Calu3 (cell line): ENCODE results near the gene TBC1D1. TPM values are rescaled to one million over a fixed set of nuclear protein-coding genes. Genes with fewer than 3 reads are reported as not detected.

Experiments used
- BruUV-seq: library from RNA; stranded (reverse); fragments of 400-500 nt; replicated peaks from 2 replicates; lab custom pipeline; 2021; lab: Mats Ljungman, UMichigan
- CTCF ChIA-PET: fragments of 300-600 bp; sonication (Branson Sonifier 250); formaldehyde crosslinking; loops from one replicate; lab custom pipeline; 2022; ENCODE audit warnings: antibody characterized with exemption; lab: Charles Lee
- DNase-seq: peaks from one replicate; pipeline ENCODE4 v3.0.0; 2022
- H3K27ac Mint-ChIP-seq: one replicate; pipeline ENCODE4 v1.8.0; 2022; ENCODE audit warnings: mixed read lengths; ENCODE audit not compliant: unreplicated experiment
- H3K27me3 Mint-ChIP-seq: one replicate; pipeline ENCODE4 v1.8.0; 2022; ENCODE audit warnings: mixed read lengths; ENCODE audit not compliant: unreplicated experiment
- H3K36me3 Mint-ChIP-seq: one replicate; pipeline ENCODE4 v1.8.0; 2022; ENCODE audit warnings: mild to moderate bottlenecking, moderate library complexity, mixed read lengths; ENCODE audit not compliant: insufficient read depth, unreplicated experiment
- H3K4me1 Mint-ChIP-seq: one replicate; pipeline ENCODE4 v1.8.0; 2022; ENCODE audit warnings: mild to moderate bottlenecking, low read depth, mixed read lengths; ENCODE audit not compliant: unreplicated experiment
- H3K4me3 Mint-ChIP-seq: one replicate; pipeline ENCODE4 v1.8.0; 2022; ENCODE audit warnings: mild to moderate bottlenecking, low read depth, moderate library complexity, mixed read lengths; ENCODE audit not compliant: unreplicated experiment
- H3K9me3 Mint-ChIP-seq: one replicate; pipeline ENCODE4 v1.8.0; 2022; ENCODE audit warnings: low read depth, mixed read lengths; ENCODE audit not compliant: unreplicated experiment
- intact Hi-C: fragments of 100-400 bp; cut with micrococcal nuclease; formaldehyde crosslinking; loops from one replicate; pipeline ENCODE4 v1.10.0; 2022; ENCODE audit not compliant: unreplicated experiment
- total RNA-seq: library from RNA; stranded (reverse); gene quantifications from 2 replicates; pipeline ENCODE4 v1.2.3, GENCODE V29; 2022
- TF ChIP-seq, protein P1 (sequence below): fragments of 200-600 bp; IDR thresholded peaks from one replicate; pipeline ENCODE4 v1.8.0; 2022; ENCODE audit warnings: antibody characterized with exemption; ENCODE audit not compliant: unreplicated experiment

Gene TBC1D1
- total RNA-seq, 1 experiment from 2014 or later, result 39.8 TPM

DNA sequence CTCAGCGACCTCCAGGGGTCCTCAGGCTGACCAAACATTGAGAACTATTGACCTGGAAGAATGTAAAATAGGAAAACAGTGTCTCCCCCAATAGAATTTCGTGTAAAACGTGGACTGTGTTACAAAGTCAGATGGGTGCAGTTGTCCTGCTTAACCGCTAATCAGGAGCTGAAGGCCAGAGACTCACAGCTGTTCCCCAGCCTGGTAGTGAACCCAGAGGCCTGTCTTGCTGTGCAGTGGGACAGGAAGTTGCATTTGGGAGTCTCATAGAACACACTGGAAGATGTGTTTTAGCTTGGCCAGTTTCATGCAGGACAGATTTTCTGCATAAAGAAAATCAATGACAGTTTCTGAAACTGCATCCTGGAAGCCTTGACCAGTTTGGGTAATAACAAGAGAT is 220.8 kb downstream of the TBC1D1 start:
- no peak overlapping the region for H3K4me3 Mint-ChIP-seq
- peaks cover 9% of the 10 kb centered on the region for H3K4me1 Mint-ChIP-seq
- intact Hi-C loops, result no loop called here
- no peak for DNase-seq
- H3K27me3 Mint-ChIP-seq, result no peaks in the 10 kb centered on the region
- no peaks in the 10 kb centered on the region for H3K36me3 Mint-ChIP-seq
- no TSS peak for BruUV-seq
- no peak overlapping the region for H3K27ac Mint-ChIP-seq
- no peaks in the 10 kb centered on the region for H3K9me3 Mint-ChIP-seq
- TF ChIP-seq, protein P1, sequence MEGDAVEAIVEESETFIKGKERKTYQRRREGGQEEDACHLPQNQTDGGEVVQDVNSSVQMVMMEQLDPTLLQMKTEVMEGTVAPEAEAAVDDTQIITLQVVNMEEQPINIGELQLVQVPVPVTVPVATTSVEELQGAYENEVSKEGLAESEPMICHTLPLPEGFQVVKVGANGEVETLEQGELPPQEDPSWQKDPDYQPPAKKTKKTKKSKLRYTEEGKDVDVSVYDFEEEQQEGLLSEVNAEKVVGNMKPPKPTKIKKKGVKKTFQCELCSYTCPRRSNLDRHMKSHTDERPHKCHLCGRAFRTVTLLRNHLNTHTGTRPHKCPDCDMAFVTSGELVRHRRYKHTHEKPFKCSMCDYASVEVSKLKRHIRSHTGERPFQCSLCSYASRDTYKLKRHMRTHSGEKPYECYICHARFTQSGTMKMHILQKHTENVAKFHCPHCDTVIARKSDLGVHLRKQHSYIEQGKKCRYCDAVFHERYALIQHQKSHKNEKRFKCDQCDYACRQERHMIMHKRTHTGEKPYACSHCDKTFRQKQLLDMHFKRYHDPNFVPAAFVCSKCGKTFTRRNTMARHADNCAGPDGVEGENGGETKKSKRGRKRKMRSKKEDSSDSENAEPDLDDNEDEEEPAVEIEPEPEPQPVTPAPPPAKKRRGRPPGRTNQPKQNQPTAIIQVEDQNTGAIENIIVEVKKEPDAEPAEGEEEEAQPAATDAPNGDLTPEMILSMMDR, result no peak
- CTCF ChIA-PET, result no interaction called here

DNA sequence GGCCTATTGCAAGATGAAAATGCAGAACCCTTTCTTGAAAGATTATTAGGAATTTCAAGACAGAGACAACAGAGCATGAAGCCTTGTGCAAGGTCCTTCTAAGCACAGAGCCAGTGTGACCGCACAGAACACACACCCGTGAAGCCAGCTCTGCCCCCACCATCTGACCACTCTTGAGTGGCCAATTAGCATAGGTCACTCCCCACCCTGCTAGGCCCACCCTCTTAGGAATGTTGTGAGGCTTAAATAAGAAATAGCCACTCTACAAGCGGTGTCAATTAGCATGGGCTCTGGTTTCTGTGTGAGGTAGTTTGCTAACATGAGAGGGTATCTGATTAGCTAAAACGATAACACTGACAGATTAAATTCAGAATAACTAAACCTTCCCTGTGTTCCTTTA is 222.2 kb downstream of the TBC1D1 start:
- peaks cover 9% of the 10 kb centered on the region for H3K4me1 Mint-ChIP-seq
- CTCF ChIA-PET, result no interaction called here
- H3K27ac Mint-ChIP-seq, result no peak overlapping the region
- intact Hi-C loops, result no loop called here
- H3K27me3 Mint-ChIP-seq, result no peaks in the 10 kb centered on the region
- no TSS peak for BruUV-seq
- TF ChIP-seq, protein P1, result no peak
- DNase-seq, result no peak
- no peaks in the 10 kb centered on the region for H3K36me3 Mint-ChIP-seq
- no peak overlapping the region for H3K4me3 Mint-ChIP-seq
- no peaks in the 10 kb centered on the region for H3K9me3 Mint-ChIP-seq

DNA sequence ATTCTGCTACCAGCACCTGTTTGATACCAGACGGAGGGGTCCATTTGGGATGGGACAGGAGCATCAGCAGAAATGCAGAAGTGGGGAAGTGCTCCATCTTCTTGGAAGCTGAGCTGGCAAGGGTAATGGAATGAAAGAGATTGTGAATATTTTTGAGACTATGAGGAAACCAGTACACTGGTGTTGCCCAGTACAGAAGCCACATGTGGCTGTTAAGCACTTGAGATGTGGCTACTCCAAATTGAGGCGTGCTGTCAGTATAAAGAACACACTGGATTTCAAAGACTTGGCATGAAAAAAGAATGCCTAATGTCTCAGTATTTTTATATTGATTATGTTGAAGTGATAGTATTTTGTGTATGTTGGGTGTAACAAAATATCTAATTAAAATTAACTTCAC is 222.7 kb downstream of the TBC1D1 start:
- Mint-ChIP-seq H3K36me3 (no peaks in the 10 kb centered on the region), H3K27ac (no peak overlapping the region), H3K4me3 (no peak overlapping the region), H3K27me3 (no peaks in the 10 kb centered on the region), H3K4me1 (peaks cover 9% of the 10 kb centered on the region), H3K9me3 (no peaks in the 10 kb centered on the region)
- DNase-seq, result no peak
- no TSS peak for BruUV-seq
- TF ChIP-seq, protein P1, result no peak
- CTCF ChIA-PET, result no interaction called here
- intact Hi-C loops, result no loop called here

DNA sequence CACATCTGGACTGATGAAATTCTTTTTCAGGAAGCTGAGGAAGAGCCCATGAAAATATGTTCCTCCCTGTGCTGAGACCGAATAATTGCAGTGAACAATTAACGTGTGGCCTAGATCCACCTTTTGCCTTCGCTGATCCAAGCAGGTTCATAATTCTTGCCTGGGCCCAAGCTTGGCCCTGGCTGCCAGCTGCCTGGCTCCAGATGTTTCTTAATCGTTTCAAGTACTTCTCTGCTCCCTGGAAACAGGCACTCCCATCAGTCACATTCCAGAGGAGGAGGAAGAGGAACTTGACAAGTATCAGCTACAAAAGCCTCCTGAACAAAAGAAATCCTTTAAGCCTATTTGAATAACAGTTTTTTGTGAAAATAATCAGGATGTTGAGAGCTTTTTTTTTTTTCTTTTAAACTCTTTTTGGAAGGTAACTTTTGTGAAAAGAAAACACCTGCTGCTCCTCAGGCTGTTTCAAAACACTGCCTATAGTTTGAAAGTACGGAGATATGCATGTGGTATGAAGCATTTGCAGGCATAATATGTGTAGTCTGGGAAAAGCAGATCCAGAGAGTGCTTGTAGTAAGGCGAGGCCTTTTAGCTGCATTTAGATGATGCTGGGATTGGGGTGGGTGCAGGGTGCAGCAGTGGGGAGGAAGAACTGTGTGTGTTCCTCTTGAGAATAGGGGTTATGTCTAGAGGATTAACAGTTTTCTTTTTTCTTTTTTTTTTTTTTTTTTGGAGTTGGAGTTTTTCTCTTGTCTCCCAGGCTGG is 223.7 kb downstream of the TBC1D1 start:
- H3K4me1 Mint-ChIP-seq, result peaks cover 7% of the 10 kb centered on the region
- intact Hi-C loops, result no loop called here

More for the DNA sequence above, 223.7 kb downstream of the TBC1D1 start:
- TF ChIP-seq, protein P1, result no peak
- Mint-ChIP-seq H3K4me3 (no peak overlapping the region), H3K36me3 (no peaks in the 10 kb centered on the region), H3K27me3 (no peaks in the 10 kb centered on the region), H3K9me3 (no peaks in the 10 kb centered on the region), H3K27ac (no peak overlapping the region)
- CTCF ChIA-PET, result interaction anchor here (0.6 to 0.7 kb wide), 2 partner anchors 18 to 207 kb away, joined by 3 to 4 read pairs; no protein-coding TSS in a partner anchor
- no peak for DNase-seq
- BruUV-seq, result no TSS peak
